Kidney glomerular epithelial cell (primary cell): ENCODE results near the gene COL6A2.
"Not testable (repeated sequence)": the region's sequence is repeated elsewhere in the genome, so short reads cannot be mapped to it uniquely, and the experiment has no call there.

ENCODE experiments used
- DNase-seq: peaks from one replicate; lab custom pipeline; 2025; lab: John Stamatoyannopoulos, UW

Gene COL6A2

DNA sequence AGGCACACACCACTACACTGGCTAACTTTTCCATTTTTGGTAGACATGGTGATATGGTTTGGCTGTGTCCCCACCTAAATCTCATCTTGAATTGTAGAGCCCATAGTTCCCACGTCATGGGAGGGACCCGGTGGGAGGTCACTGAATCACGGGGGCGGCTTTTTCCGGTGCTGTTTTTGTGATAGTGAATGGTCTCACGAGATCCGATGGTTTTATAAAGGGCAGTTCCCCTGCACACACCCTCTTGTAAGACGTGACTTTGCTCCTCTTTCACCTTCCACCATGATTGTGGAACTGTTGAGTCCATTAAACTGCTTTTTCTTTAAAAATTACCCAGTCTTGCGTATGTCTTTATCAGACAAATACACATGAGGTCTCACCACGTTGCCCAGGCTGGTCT, 58.8 kb downstream of the COL6A2 start:
- DNase-seq: no peak

DNA sequence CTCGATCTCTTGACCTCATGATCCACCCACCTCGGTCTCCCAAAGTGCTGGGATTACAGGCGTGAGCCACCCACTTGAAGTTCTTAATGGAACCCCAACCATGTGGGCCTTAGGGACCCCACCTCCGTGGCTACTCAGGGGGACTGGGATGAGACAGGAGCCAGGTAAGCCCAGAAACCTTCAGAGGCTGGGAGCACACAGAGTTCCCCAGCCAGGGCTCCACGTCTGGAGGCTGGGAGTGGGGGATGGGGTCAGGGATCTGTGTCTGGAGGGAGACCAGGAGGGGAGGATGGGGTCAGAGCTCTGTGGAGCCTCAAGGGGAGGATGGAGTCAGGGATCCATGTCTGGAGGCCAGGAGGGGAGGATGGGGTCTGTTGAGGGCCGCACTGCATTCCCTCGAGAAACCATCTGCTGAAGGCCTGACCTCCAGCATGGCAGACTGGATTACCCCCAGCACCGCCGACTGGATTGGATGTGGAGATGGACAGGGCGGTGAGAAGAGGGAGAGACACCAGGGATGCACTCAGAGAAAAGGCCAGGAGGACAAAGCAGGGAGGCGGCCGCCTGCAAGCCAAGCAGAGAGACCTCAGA, 59.6 kb downstream of the COL6A2 start:
- no peak for DNase-seq

DNA sequence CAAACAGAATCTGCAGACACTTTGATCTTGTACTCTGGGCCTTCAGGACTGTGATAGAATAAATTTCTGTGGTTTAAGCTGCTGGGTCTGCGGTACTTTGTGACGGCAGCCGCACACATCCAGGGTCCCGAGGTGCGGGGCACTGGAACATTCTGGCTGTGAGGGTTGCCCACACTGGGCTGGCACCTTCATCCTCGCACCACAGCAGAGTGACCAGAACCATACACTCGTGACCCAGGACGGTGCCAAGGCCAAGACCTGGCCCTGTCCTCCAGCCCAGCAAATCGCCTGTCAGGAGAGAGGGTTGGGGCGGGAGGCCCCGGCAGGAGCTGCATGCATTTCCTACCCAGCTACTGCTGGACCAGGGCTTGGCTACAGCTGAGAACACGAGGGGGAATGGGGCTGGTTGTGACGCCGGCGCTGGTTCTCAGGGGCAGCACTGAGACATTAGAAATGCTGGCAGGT, 60.1 kb downstream of the COL6A2 start:
- no peak for DNase-seq

DNA sequence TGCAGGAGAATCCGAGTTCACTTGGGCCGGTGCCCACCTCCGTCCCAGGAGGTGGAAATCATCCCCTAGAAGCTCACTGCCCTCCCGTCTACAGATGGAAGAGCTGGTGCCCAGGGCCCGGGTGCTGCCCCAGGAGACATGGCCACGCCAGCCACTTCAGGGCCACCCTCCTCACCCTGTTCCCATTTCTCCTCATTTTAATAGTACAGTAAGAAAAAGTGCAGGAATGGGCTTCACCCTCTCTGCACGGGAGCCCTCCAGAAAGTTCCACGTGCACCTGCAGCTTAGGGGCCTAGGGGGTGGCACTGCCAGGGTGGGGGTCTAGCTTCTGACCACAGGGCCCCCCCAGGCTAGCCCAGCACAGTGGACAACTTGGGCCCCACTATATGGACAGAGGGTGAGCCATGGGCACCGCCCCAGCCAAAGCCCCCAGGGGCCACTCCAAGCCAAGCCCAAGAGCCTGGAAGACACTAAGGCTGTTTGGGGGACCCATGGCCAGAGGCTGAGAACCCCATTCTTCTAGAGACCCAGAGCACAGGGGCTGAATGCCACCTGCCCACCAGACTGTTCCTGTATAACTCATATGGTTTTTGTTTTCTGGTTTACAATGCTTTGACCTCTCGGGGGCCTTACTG, 60.9 kb downstream of the COL6A2 start:
- no peak for DNase-seq

DNA sequence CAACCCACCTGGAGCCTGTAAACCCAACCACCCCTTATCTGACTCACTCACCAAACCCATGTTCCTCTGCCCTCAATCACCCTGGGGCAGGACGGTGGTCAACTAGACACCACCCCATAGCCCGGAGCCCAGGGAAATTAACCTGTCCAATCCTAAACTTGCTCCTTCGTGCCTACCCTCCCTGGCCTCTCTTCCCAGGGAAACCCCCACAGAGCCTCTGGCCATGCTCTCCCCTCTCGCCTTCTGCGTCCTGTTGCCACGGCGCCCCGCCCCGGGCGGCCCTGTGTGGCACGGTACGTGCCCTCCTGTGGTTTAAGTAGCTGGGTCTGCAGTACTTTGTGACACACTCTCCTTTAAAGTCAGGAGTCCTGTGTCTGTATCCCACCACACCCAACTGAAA, 61.5 kb downstream of the COL6A2 start:
- DNase-seq: no peak

DNA sequence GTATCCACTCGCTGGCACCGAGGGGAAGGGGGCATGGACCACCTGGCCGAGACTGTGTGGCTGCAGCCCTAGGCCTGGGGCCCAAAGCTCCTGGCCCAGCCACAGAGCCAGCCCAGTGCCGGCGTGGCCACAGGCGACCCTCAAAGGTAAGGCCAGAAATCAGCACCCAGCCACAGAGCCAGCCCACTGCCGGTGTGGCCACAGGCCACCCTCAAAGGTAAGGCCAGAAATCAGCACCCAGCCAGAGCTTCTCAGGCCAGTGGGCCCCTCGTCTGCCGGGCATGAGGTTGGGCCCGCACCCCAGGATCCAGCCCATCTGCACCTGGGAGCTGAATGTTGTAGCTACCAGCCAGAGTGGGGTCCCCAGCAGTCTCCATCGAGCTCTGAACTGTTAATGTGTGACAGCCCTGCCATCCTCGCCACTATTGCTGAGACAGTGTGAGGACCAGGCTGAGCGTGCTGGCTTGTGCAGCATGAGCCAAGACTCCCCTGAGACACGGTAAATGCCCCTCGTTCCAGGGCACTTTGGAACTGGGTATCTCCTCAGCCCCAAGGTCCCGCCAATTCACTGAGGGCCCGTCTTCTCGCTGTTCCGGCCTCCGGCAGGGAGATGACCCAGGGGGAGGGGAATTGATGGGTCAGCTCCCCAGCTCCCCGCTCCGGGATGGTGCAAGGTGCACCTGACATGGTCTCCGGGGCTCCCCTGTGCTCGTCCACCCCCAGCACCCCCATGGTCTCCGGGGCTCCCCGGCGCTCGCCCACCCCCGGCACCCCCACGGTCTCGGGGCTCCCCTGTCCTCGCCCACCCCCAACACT, 62.1 kb downstream of the COL6A2 start:
- DNase-seq: no peak

DNA sequence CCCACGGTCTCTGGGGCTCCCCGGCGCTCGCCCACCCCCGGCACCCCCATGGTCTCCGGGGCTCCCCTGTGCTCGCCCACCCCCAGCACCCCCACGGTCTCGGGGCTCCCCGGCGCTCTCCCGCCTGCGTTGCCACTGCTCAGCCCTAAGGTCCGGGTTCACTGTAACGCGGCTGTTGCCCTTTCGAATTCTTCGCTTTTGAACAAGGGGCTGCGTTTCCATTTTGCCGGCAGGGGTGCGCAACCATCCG, 62.7 kb downstream of the COL6A2 start:
- no peak for DNase-seq

DNA sequence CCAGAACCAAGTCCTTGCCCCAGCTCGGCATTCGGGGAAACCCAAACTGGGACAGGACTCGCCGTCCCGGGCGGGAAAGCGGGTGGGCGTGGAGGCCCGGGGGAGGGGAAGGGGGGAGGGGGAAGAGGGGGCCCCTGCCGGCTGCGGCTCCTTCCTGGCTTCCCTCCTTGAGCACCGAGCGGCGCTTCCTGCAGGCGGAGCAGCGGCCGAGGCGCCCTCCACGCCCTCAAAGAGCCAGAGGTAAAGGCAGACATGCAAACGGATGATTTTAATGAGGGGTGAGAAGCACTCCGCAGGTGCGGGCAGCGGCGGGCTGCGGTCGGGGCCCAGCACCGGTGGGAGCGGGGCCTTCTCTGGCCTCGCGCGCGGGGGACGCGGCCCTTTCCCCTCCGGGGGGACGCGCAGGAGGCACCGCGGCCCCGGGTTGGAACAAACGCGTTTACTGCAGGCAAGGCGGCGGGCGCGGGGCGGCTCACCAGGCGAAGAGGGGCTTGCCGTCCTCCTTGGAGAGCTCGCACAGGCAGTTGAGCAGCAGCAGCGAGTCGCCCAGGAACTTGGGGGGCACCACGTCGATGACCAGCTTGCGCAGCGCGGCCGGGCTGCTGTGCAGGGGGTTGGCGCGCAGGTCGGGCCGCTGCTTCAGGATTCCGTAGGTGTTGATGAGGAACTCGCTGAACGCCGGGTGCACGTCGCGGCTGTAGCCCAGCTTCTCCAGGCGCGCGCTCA, 63.2 kb downstream of the COL6A2 start:
- DNase-seq: no peak

DNA sequence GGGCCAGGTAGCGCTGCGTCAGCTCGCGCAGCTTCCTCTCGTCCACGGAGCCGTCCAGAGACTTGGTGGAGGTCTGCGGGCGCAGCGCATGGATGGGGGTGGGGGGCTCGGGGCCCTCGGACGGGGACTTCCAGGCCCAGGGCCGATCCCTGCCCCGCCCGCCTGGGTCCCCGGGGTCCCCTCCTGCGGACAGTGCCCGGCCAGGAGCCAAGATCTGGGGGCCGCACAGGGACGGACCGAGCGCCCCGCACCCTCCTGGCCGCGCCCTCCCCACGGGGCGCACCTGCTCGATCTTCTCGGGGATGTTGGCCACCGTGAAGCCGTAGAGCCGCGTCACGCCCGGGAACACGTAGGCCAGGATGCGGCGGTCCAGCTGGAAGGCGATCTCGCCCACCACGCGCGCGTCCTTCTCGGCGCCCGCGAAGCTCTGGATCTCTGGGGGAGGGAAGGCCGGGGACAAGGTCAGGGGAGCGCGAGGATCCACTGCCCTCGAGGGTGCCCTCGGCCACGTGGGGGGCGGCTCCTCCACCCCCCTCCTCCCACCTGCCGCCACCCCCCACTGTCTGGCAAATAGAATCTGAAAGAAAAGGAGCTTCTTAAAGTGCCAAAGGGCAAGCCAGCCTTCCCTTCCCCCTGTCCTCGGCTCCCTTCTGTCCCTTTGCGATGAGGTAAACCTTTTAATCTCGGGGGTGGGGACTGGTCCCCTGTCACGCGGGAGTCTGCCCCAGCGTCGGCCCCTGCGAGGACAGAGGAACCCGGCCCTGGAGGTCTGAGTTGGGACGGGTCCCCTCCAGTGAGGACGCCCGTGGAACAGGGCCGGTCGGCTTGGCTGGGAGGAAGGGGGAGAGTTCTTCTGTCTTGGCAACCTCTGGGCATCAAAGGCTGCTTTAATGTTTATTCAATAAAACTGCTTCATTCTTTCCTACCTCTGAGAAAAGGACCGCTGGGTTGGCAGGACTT, 64.0 kb downstream of the COL6A2 start:
- DNase-seq: no peak

DNA sequence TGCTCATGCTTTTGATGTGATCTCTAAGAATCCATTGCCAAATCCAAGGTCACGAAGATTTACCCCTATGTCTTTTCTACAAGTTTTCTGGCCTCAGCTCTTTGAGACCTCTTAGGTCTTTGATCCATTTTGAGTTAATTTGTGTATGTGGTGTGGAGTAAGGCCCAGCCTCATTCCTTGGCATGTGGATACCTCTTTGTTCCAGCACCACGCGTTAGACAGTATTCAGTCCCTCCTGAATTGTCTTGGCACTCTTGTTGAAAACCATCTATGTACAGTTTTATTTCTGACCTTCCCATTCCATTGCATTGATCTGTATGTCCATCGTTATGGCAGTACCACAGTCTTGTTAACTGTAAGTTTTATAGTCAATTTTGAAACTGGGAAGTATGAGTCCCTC, 65.5 kb downstream of the COL6A2 start:
- DNase-seq: no peak

DNA sequence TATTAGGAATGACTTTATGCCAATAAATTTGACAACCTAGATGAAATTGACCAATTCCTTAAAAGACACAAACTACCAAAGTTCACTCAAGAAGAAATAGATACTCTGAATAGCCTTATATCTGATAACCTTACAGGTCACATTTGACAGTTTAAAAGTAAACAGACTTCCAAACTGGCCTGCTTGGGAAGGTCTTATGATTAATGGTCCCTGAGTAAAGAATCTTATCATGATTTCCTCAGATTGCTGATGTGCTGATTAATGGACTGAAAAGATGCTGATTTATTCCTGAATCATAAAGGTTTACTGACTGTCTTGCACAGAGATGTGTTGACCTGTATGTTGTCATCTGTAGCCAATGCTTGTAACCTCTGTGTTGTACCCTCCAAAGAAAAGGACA, 67.2 kb downstream of the COL6A2 start:
- DNase-seq: no peak

DNA sequence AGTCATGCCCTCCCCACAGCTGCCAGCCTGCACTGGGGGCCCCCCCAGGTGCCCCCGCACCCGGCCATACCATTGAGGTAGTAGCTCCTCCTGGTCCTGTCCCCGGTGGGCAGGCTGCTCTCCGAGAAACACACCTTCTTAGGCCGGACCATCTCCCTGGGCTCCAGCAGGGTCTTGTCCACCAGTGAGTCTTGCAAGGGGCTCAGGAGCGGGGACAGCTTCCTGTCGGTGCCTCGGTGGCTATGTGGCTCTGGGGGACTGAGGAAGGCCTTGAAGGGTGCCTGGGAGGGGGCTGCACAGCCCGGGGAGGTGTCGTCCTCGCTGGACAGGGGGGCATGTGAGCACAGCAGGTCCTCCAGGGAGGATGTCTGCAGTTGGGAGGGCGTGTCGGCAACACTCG, 70.3 kb downstream of the COL6A2 start:
- no peak for DNase-seq

DNA sequence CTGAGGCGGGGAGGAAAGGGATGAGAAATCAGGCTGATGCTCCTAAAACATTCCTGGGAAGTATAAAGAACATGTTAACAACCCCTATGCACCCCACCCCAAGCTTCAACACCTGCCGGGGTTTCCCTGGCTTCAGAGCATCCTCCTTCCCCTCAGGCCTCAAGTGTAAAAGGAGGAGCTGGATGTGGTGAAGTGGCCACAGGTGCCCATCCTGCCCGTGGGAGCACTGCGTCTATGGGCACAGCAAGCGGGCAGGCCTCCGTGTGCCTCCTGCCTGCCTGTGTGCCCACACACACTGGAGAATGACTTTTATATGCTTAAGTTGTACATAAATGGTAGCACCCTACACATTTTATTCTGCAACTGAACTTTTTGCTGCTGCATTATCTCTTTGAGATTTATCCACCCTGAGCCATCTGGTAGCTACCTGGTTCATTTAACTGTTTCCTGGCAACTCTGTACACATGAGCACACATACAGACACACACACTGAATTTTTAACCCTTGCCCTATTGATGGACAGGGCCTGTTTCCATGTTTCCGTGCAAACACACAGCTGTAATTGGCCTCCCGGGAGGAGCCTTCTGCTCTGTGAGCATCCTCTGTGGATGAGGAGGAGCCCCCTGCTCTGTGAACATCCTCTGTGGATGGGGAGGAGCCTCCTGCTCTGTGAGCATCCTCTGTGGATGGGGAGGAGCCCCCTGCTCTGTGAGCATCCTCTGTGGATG, 70.9 kb downstream of the COL6A2 start:
- DNase-seq: no peak

DNA sequence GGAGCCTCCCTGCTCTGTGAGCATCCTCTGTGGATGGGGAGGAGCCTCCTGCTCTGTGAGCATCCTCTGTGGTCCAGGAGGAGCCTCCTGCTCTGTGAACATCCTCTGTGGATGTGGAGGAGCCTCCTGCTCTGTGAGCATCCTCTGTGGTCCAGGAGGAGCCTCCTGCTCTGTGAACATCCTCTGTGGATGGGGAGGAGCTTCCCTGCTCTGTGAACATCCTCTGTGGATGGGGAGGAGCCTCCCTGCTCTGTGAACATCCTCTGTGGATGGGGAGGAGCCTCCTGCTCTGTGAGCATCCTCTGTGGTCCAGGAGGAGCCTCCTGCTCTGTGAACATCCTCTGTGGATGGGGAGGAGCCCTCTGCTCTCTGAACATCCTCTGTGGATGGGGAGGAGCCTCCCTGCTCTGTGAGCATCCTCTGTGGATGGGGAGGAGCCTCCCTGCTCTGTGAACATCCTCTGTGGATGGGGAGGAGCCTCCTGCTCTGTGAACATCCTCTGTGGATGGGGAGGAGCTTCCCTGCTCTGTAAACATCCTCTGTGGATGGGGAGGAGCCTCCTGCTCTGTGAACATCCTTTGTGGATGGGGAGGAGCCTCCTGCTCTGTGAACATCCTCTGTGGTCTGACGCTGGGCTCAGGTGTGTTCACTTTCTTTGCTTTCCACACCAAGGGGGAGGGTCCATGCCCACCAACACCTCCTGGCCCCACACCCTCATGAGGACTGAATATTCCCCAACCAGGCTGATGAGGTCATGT, 72.7 kb downstream of the COL6A2 start:
- DNase-seq: not testable (repeated sequence)

DNA sequence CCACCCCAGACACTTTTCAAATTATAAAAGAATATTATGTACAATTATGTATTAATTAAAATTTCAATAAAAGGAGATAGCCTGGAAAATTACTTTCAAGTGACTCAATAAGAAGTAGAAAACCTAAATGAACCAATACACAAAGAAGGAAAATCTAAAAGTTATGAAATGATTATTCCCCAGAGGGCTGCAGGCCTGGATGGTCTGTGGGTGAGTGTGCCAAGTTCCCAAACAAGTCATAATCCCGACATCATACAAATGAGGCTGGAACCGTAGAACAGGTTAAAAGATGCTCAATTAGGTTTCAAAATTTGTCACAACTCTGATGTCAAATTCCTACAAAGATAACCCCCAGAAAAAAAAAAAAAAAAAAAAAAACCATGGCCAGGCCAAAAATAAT, 73.7 kb downstream of the COL6A2 start:
- DNase-seq: no peak

DNA sequence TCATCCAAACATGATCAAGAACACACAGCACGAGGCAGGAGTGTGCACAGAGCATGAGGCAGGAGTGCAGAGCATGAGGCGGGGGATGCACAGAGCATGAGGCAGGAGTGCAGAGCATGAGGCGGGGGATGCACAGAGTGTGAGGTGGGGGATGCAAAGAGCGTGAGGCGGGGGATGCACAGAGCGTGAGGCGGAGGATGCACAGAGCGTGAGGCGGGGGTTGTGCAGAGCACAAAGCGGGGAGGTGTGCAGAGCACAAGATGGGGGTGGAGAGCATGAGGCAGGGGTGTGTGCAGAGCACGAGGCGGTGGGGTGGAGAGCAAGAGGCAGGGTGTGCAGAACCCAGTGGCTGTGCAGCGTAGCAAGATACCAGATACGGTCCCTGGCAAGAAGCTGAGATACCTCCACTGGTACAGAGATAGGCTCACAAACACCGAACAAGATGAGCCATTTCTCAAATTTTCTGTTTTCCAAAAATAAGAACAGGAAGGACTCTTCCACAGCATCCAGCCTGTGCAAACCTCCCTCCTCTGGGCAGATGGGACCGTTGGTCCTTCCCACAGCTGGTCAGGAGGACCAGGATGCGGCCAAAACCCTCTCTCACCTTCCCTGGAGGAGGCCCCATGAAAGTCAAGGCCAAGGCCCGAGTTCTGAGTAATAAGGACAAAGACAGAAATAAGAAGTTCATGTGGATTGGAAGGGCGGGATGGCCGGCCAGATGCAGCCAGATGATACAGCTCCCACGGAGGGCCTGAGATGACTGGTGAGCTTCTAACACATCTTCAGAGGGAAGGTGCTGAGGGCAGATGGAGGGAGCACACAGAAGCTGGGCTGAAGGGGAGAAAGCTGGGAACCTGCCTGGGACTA, 74.3 kb downstream of the COL6A2 start:
- no peak for DNase-seq

DNA sequence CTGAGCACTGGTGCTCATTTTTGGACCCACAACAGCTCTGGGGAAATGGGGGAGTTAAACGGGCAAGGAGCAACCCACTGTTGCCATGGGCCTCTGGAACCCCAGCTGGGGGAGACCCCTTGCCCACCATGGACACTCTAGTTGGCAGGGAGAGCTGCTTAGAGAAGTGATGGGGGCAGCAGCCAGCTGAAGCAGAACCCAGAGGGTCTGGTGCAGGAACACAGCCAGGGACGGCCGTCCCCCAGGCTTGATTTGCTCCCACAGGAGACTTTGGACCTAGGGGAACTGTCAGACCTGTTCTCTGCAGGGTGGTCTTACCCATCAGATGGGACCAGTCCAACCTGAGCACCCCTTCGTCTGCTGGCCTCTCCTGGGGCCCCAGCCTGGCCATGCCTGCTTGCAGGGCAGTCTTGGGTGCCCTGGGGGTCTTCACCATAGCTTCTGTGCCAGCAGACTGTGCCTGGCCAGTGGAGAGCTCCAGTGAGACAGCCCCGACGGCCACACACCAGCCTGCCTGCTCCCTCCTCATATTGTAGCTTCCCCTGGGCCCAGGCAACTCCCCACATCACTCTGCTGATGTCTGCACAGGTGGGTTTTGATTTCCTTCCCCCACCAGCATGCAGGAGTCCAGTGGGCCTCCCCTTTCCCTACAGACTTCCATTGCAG, 75.1 kb downstream of the COL6A2 start:
- no peak for DNase-seq

DNA sequence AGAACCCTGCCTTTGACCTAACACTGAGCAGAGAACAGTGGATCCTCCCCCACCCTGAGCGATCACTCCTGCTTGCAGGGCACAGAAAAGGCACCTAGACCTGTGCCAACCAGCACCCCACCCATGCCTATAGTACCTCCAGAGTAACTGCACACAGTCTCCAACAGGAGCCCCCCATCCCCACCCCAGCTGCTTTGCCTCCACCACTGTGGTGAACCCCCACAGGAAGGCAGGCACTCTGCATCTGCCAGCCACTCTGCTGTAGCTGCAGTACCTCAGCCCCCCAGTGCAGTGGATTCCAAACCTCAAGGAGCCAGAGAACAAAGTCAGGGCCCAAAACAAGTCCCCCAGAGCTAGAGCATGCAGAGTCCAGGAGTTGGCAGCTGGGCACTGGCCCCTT, 75.7 kb downstream of the COL6A2 start:
- no peak for DNase-seq
